ENCODE measurements around the gene PPP1R16B. TPM values are rescaled to one million over a fixed set of nuclear protein-coding genes. Genes with fewer than 3 reads are reported as not detected.
"Not testable (repeated sequence)": the region's sequence is repeated elsewhere in the genome, so short reads cannot be mapped to it uniquely, and the experiment has no call there.

PPP1R16B gene
- total RNA-seq, 1 donor from 2014 or later = 5.3 TPM

DNA sequence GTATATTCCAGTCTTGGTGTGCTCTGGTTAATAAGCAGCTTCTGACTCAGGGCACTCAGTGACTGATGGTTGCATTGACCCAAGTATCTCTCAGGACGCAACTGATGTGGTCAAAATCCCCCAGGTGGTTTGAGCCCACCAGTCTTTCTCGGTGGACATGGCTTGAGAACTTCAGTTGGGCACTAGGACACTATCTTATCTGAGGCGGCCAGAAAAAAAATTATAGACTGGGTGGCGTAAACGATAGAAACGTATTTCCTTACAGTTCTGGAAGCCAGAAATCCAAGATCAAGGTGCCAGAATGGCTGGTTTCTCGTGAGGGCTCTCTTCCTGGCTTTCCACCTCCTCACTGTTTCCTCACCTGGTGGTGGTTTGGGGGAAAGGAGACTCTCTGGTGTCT is 52.2 kb downstream of the PPP1R16B start:
- H3K27ac Mint-ChIP-seq (ENCODE audit: unreplicated experiment) = no peak overlapping the region
- no peaks in the 10 kb centered on the region for H3K27me3 Mint-ChIP-seq (ENCODE audit: unreplicated experiment)
- no peak overlapping the region for H3K4me3 Mint-ChIP-seq (ENCODE audit: unreplicated experiment)
- TF ChIP-seq, protein P1, sequence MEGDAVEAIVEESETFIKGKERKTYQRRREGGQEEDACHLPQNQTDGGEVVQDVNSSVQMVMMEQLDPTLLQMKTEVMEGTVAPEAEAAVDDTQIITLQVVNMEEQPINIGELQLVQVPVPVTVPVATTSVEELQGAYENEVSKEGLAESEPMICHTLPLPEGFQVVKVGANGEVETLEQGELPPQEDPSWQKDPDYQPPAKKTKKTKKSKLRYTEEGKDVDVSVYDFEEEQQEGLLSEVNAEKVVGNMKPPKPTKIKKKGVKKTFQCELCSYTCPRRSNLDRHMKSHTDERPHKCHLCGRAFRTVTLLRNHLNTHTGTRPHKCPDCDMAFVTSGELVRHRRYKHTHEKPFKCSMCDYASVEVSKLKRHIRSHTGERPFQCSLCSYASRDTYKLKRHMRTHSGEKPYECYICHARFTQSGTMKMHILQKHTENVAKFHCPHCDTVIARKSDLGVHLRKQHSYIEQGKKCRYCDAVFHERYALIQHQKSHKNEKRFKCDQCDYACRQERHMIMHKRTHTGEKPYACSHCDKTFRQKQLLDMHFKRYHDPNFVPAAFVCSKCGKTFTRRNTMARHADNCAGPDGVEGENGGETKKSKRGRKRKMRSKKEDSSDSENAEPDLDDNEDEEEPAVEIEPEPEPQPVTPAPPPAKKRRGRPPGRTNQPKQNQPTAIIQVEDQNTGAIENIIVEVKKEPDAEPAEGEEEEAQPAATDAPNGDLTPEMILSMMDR (IDR thresholded peaks at IDR 0.05; ENCODE audit: partially characterized antibody, unreplicated experiment) = no peak
- H3K36me3 Mint-ChIP-seq (ENCODE audit: unreplicated experiment) = no peaks in the 10 kb centered on the region
- no peaks in the 10 kb centered on the region for H3K4me1 Mint-ChIP-seq (ENCODE audit: low read depth, unreplicated experiment)
- peaks cover 3% of the 10 kb centered on the region for H3K9me3 Mint-ChIP-seq (ENCODE audit: unreplicated experiment)
- DNase-seq = no peak

DNA sequence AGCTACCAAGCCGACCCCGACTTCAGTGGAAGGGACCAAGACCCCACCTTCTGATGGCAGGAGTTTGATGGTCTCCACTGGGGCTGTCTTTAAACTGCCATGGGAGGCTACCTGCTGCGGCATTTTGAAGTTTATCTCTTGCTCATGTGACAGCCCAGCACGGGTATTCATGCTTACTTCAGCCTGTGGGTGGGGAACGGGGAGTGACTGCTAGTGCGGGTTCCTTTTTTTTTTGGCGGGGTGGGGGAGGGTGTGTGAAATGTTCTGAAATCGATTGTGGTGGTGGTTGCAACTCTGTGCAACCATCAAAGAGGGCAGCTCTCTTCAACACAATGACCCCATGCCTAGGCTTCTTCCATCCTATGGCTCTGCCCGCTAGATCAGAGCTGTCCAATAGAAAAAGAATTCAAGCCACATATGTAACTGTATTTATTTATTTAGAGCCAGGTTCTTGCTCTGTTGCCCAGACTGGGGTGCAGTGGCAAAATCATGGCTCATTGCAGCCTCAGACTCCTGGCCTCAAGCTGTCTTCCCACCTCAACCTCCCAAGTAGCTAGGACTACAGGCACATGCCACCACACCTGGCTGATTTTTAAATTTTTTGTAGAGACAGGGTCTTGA is 53.7 kb downstream of the PPP1R16B start:
- Mint-ChIP-seq H3K27ac (ENCODE audit: unreplicated experiment) (no peak overlapping the region), H3K36me3 (ENCODE audit: unreplicated experiment) (no peaks in the 10 kb centered on the region), H3K4me3 (ENCODE audit: unreplicated experiment) (no peak overlapping the region), H3K4me1 (ENCODE audit: low read depth, unreplicated experiment) (peaks cover 5% of the 10 kb centered on the region), H3K9me3 (ENCODE audit: unreplicated experiment) (peaks cover 3% of the 10 kb centered on the region), H3K27me3 (ENCODE audit: unreplicated experiment) (peaks cover 2% of the 10 kb centered on the region)
- TF ChIP-seq, protein P1 (IDR thresholded peaks at IDR 0.05; ENCODE audit: partially characterized antibody, unreplicated experiment) = no peak
- no peak for DNase-seq

DNA sequence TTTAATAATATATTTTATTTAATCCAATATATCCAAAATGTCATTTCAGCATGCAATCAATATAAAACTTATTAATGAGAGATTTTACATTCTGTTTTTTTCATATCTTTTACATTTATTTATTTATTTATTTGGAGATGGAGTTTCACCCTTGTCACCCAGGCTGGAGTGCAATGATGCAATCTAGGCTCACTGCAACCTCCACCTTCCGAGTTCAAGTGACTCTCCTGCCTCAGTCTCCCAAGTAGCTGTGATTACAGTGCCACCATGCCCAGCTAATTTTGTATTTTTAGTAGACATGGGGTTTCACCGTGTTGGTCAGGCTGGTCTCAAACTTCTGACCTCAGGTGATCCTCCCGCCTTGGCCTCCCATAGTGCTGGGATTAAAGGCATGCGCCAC is 54.4 kb downstream of the PPP1R16B start:
- H3K36me3 Mint-ChIP-seq (ENCODE audit: unreplicated experiment); H3K9me3 Mint-ChIP-seq (ENCODE audit: unreplicated experiment); H3K4me3 Mint-ChIP-seq (ENCODE audit: unreplicated experiment); H3K4me1 Mint-ChIP-seq (ENCODE audit: low read depth, unreplicated experiment); DNase-seq; H3K27ac Mint-ChIP-seq (ENCODE audit: unreplicated experiment); H3K27me3 Mint-ChIP-seq (ENCODE audit: unreplicated experiment): not testable (repeated sequence)

DNA sequence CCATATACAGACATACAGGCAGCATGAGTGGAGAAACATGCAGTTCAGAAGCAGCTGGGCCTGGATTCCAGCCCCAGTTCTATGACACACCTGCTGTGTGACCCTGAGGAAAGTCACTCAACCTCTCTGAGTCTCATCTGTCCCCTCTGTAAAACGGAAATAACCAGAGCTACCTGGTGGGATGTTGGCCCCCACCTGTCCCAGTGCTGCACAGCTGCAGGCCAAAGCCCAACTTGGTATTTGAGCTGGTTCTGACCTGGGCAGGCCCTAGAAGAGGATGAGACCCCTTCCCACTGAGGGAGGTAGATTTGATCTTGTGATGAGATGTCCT is 55.5 kb downstream of the PPP1R16B start:
- no peak for DNase-seq
- Mint-ChIP-seq H3K27ac (ENCODE audit: unreplicated experiment) (no peak overlapping the region), H3K9me3 (ENCODE audit: unreplicated experiment) (peaks cover 3% of the 10 kb centered on the region), H3K4me1 (ENCODE audit: low read depth, unreplicated experiment) (peaks cover 5% of the 10 kb centered on the region), H3K36me3 (ENCODE audit: unreplicated experiment) (no peaks in the 10 kb centered on the region), H3K27me3 (ENCODE audit: unreplicated experiment) (peaks cover 2% of the 10 kb centered on the region), H3K4me3 (ENCODE audit: unreplicated experiment) (no peak overlapping the region)
- TF ChIP-seq, protein P1 (IDR thresholded peaks at IDR 0.05; ENCODE audit: partially characterized antibody, unreplicated experiment) = no peak

DNA sequence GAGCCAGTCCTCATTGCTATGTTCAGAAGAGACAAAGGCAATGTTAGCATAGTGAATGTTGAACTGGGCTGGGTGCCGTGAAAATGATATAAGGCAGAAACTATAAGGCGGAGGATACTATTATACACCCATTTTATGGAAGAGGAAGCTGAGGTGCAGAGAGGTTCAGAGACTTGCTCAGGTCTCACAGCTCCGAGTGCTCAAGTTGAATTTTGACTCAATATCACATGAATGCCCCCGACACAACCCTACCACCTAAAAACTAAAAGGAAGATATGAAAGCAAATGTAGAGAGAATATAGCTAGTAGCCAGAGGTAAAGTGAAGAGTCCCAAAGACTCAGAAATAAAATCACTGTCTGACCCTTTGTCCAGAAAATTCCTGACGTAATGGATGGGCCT is 56.7 kb downstream of the PPP1R16B start:
- peaks cover 3% of the 10 kb centered on the region for H3K9me3 Mint-ChIP-seq (ENCODE audit: unreplicated experiment)
- no peaks in the 10 kb centered on the region for H3K36me3 Mint-ChIP-seq (ENCODE audit: unreplicated experiment)
- H3K27ac Mint-ChIP-seq (ENCODE audit: unreplicated experiment) = no peak overlapping the region
- H3K27me3 Mint-ChIP-seq (ENCODE audit: unreplicated experiment) = peaks cover 2% of the 10 kb centered on the region
- peaks cover 8% of the 10 kb centered on the region for H3K4me1 Mint-ChIP-seq (ENCODE audit: low read depth, unreplicated experiment)
- no peak overlapping the region for H3K4me3 Mint-ChIP-seq (ENCODE audit: unreplicated experiment)
- TF ChIP-seq, protein P1 (IDR thresholded peaks at IDR 0.05; ENCODE audit: partially characterized antibody, unreplicated experiment) = no peak
- DNase-seq = no peak
